ENCODE results near the gene ACOXL. TPM values are rescaled to one million over a fixed set of nuclear protein-coding genes. Genes with fewer than 3 reads are reported as not detected.

Gene ACOXL
- total and polyA plus RNA-seq, 2 of the 8 experiments (the other 6 are each of a cell fraction or from before 2014, with no cell fraction given) = 11.4 to 20.6 TPM

GRCh38 chr2:110714452-110715224, 17.7 kb upstream of the ACOXL start:
- 93% methylated on average over 6 of the region's 6 CpGs; no CpG with 5 or more reads in 1 of the 2 experiments for WGBS, 2 experiments (ENCODE audit: extremely low coverage in 1 of 2, insufficient coverage in 1 of 2, insufficient read length in 1 of 2, insufficient replicate concordance in 2 of 2, low coverage in 1 of 2, low lambda C conversion rate in 2 of 2, missing lambda C conversion rate in 1 of 2)
- no peak overlapping the region for H2AFZ ChIP-seq (ENCODE audit: low read length)
- POLR2A ChIA-PET (ENCODE audit: partially characterized antibody) = interaction anchor here (1.0 kb wide), 1 partner anchor 12 kb away, joined by 3 read pairs; no protein-coding TSS in a partner anchor
- H3K4me2 ChIP-seq (ENCODE audit: insufficient read depth in 1 of 2, low read depth in 2 of 2, low read length in 2 of 2) = no peak overlapping the region
- no peaks in the 10 kb centered on the region for H3K79me1 ChIP-seq (ENCODE audit: low read depth, low read length)
- no peak overlapping the region for H2BK5ac ChIP-seq (ENCODE audit: low read depth, low read length)
- H3K18ac ChIP-seq (ENCODE audit: extremely low read depth, low read length) = no peak overlapping the region
- no peaks in the 10 kb centered on the region for H3K23me2 ChIP-seq (ENCODE audit: low read depth, low read length)
- no peak overlapping the region for H3K56ac ChIP-seq (replicated peaks; ENCODE audit: insufficient read length, low read depth, low read length)
- H3K27me3 ChIP-seq (replicated peaks in 1 of 4; ENCODE audit: control insufficient read depth in 3 of 4, extremely low read depth in 1 of 4, insufficient read depth in 3 of 4, low read length in 3 of 4) = no peaks in the 10 kb centered on the region
- H3K9me3 ChIP-seq (ENCODE audit: insufficient read depth in 2 of 2, low read depth in 1 of 2, low read length in 1 of 2) = no peaks in the 10 kb centered on the region
- H4K5ac ChIP-seq (ENCODE audit: insufficient read length, low read depth, low read length) = no peak overlapping the region
- no peak overlapping the region for H2BK12ac ChIP-seq (ENCODE audit: low read depth, low read length)
- H2AK5ac ChIP-seq (ENCODE audit: low read depth, low read length) = no peak overlapping the region
- no peak overlapping the region for H3K27ac ChIP-seq (ENCODE audit: low read depth, low read length)
- H3K23ac ChIP-seq (ENCODE audit: insufficient read length) = no peak overlapping the region
- DNase-seq (ENCODE audit: low read depth in 1 of 2, low spot score in 2 of 2) (no peak), FAIRE-seq (no peak)
- no peak overlapping the region for H3K4ac ChIP-seq (replicated peaks; ENCODE audit: insufficient read length, low read depth, low read length)
- H4K20me1 ChIP-seq (replicated peaks in 1 of 2; ENCODE audit: control insufficient read depth in 1 of 2, insufficient read depth in 2 of 2, low read length in 2 of 2) = no peaks in the 10 kb centered on the region
- no peak overlapping the region for H3K14ac ChIP-seq (ENCODE audit: insufficient read length)
- H4K91ac ChIP-seq (replicated peaks; ENCODE audit: insufficient read length, low read length) = no peak overlapping the region
- H2BK20ac ChIP-seq (ENCODE audit: low read length) = no peak overlapping the region
- H3K9ac ChIP-seq (replicated peaks in 1 of 4; ENCODE audit: extremely low read depth in 1 of 4, low read depth in 3 of 4, low read length in 3 of 4) = no peak overlapping the region
- no peaks in the 10 kb centered on the region for H3K79me2 ChIP-seq (ENCODE audit: control insufficient read depth in 1 of 2, insufficient read depth in 2 of 2, low read length in 2 of 2)
- CTCF ChIA-PET (ENCODE audit: partially characterized antibody) = interaction anchor here (1.7 kb wide), 1 partner anchor 40 kb away, joined by 4 read pairs; no protein-coding TSS in a partner anchor
- H2BK120ac ChIP-seq (replicated peaks; ENCODE audit: low read depth, low read length) = no peak overlapping the region
- H2BK15ac ChIP-seq (ENCODE audit: low read length) = no peak overlapping the region
- no peaks in the 10 kb centered on the region for H3K36me3 ChIP-seq (ENCODE audit: control insufficient read depth in 2 of 4, insufficient read depth in 4 of 4, low read length in 3 of 4)
- no peak overlapping the region for H3K4me3 ChIP-seq (ENCODE audit: extremely low read depth in 1 of 4, insufficient read depth in 2 of 4, low read depth in 3 of 4, low read length in 4 of 4)
- no peak overlapping the region for H4K8ac ChIP-seq (ENCODE audit: extremely low read depth, insufficient read depth, low read length)
- H3K4me1 ChIP-seq (replicated peaks in 1 of 4; ENCODE audit: control insufficient read depth in 3 of 4, insufficient read depth in 4 of 4, low read length in 3 of 4) = no peaks in the 10 kb centered on the region
- TF ChIP-seq JUN (IDR thresholded peaks at IDR 0.05; ENCODE audit: low read depth, low read length) = no peak
- no peak for TF ChIP-seq MAFK (IDR thresholded peaks at IDR 0.05; ENCODE audit: low read depth, low read length)
- TF ChIP-seq RXRA (IDR thresholded peaks at IDR 0.05; ENCODE audit: insufficient read depth, low read depth, low read length) = no peak
- no peak for TF ChIP-seq BCL11A (IDR thresholded peaks at IDR 0.05; ENCODE audit: low read depth in 2 of 2, low read length in 2 of 2)
- TF ChIP-seq SP2 (IDR thresholded peaks at IDR 0.05; ENCODE audit: low read length) = no peak
- no peak for TF ChIP-seq PHF8 (conservative IDR thresholded peaks at IDR 0.05; ENCODE audit: low read depth, low read length)
- TF ChIP-seq CTCF (IDR thresholded peaks at IDR 0.05; ENCODE audit: control extremely low read depth in 1 of 3, insufficient read depth in 1 of 3, low read depth in 1 of 3, low read length in 3 of 3) = no peak
- no peak for TF ChIP-seq SIX5 (IDR thresholded peaks at IDR 0.05; ENCODE audit: low read depth, low read length)
- TF ChIP-seq RFX5 (IDR thresholded peaks at IDR 0.05; ENCODE audit: borderline replicate concordance, low read depth, low read length) = no peak
- TF ChIP-seq TAF7 (optimal IDR thresholded peaks at IDR 0.05; ENCODE audit: borderline replicate concordance, low read depth, low read length) = no peak
- TF ChIP-seq JUND (IDR thresholded peaks at IDR 0.05; ENCODE audit: low read length) = no peak
